Mesangial cell (primary cell): Measurements from ENCODE around the gene LIPI. TPM values are rescaled to one million over a fixed set of nuclear protein-coding genes. Genes with fewer than 3 reads are reported as not detected.

Experiments
- total RNA-seq: library from RNA; depleted of rRNA; stranded (reverse); fragments of >200 nt; gene quantifications from 2 replicates; pipeline ENCODE4 v1.2.3, GENCODE V29; 2015

The LIPI gene
- not detected in 2 replicates for total RNA-seq

DNA sequence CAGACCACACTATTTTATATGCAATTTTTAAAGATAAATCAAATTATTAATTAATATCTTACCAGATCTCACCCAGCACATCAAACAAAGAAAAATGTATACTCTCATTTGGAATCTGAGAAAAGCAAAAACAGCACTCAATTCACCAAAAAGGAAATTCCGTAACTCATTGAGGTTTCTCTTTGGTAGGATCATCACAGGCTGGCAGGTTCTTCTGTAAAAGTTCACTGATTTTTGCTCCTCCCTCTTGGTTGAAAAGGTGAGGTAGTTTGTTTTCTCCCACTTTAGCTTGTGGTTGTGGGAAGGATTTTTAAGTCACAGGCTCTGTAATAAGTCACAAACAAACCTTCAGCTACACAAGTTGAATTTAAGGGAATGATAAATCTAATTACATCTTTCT is at the start of gene LIPI:
Gene LIPI, minus strand, starts transcription at position 218 of the 400 bp plus-strand sequence. Its CDS starts 110 bp downstream, at position 108.

DNA sequence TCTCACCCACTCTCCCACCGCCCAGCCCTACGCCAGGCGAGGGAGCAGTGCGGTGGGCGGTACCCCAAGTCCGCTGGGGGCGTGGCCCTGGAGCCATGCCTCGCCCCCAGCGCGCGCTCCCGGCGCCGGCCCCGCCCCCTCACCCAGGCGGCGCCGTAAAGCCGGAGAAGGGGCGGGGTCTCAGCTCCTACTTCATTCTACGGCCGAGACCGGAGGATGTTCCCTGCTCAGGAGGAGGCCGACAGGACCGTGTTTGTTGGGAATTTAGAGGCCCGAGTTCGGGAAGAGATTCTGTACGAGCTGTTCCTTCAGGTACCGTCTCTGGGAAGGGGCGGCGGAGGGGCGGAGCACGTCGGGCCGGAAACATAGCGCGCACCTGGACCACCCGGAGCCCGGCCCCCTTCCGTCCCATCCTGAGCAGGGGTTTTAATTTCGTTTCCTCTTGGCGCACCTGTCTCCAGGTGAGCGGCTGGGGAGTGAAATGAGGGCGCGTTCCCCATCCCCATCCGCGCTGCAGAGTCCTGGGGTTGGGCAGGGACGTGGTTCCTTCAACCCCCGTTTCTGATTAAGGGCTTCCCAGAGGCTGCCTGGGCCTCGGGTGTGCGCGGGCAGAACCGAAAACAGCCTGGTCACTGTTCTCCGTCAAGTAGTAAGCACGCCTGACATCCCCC is 5.4 kb upstream of the LIPI start, which contains the start of gene RBM11:
Gene RBM11, plus strand, starts transcription at position 187 of the 671 bp plus-strand sequence. Its CDS starts 30 bp downstream, at position 217.

Other genes starting within 250 kb of the LIPI start
- 2.0 TPM in 1 of 2 replicates, not detected in the other for gene RBM11, start 5.2 kb upstream of the LIPI start, total RNA-seq
- gene HSPA13, start 172.2 kb upstream of the LIPI start, total RNA-seq: 24.5 and 34.7 TPM in 2 replicates